Measurements from ENCODE around the gene JCHAIN.
"Not testable (repeated sequence)": the region's sequence is repeated elsewhere in the genome, so short reads cannot be mapped to it uniquely, and the experiment has no call there.

The JCHAIN gene

DNA sequence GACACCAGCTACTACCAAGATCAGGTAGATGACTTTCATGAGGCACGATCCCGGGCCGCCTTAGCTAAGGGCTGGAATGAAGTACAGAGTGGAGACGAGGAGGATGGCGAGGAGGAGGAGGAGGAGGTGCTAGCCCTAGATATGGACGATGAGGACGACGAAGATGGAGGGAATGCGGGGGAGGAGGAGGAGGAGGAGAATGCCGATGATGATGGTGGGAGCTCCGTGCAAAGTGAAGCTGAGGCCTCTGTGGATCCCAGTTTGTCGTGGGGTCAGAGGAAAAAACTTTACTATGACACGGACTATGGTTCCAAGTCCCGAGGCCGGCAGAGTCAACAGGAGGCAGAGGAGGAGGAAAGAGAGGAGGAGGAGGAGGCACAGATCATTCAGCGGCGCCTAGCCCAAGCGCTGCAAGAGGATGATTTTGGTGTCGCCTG is 22.5 kb upstream of the JCHAIN start:
- DNase-seq (ENCODE audit: low read depth, low spot score): no peak

DNA sequence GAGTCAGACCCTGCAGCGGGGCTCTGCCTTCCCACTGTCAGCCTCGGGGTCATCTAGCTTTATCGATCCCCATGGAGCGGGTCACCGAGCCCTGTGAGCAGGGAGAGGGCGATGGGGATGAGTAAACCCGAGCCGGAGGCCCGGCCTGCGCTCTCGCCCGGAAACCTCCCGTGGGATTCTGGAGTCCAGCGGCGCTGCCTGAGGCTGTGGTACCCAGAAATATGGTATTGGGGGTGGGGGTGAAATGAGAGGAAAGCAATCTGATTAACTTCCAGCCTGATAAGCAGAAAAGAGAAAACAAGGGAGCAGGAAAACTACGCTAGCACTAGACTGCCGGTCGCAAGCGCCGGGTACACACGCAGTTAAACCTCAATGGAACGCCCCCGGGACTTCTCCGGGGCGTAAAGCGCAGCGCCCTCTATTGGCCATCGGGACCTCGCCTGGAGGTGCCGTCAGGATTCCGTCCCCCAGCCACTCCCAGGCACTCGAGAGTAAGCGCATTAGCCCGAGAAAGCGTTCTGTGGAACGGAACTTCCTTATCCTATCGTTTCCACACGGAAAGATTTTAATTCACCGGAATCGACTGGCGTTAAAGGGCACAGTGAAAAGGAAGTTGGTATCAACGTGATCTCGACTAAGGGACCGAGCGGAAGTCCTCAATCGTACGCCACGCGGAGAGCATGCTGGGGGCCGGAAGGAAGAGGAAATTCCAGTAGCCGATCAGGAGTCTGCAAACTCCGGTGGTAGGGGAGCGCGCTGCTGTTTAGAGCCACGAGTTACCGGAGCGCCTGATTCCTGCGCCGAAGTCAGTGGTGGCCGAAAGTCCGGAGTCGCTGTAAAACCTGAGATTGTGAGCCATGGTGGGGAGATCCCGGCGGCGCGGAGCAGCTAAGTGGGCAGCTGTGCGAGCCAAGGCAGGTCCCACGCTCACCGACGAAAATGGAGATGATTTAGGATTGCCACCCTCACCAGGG is 21.8 kb upstream of the JCHAIN start, which contains the start of gene UTP3:
UTP3 (plus strand) TSS at position 712 of the 974 bp plus-strand sequence; CDS start at position 858, 146 bp downstream.
- DNase-seq (ENCODE audit: low read depth, low spot score): peak; percentile 84

GRCh38 chr4:70687392-70687791 is 21.1 kb upstream of the JCHAIN start:
- DNase-seq (ENCODE audit: low read depth, low spot score): no peak

- not testable (repeated sequence) for DNase-seq (ENCODE audit: low read depth, low spot score)
Measured at GRCh38 chr4:70682142-70682541, 15.8 kb upstream of the JCHAIN start.

DNA sequence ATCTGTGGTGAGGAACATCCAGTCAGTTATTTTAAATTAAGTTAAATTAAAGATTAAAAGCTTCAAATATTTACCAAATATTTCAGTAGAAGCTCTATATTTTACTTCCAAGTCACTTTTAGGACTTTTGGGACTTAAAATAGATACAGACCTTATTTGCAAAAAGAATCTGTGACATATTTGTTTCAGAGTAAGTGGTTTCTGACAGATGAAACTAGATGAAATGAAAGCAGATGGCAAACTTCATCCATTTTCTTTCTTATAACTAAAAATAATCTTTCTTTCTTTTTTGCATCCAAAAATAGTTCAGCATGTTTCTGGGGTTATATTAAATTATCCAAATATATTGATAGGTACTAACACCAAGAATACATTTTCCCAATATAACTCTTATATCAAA is 15.4 kb upstream of the JCHAIN start:
- DNase-seq (ENCODE audit: low read depth, low spot score): no peak

GRCh38 chr4:70680934-70681333 is 14.6 kb upstream of the JCHAIN start:
- DNase-seq (ENCODE audit: low read depth, low spot score): no peak

- no peak for DNase-seq (ENCODE audit: low read depth, low spot score)
Measured at GRCh38 chr4:70678383-70678999, 12.2 kb upstream of the JCHAIN start.

GRCh38 chr4:70676554-70677090 is 10.3 kb upstream of the JCHAIN start:
- DNase-seq (ENCODE audit: low read depth, low spot score): no peak

GRCh38 chr4:70674731-70675130 is 8.4 kb upstream of the JCHAIN start:
- no peak for DNase-seq (ENCODE audit: low read depth, low spot score)

DNA sequence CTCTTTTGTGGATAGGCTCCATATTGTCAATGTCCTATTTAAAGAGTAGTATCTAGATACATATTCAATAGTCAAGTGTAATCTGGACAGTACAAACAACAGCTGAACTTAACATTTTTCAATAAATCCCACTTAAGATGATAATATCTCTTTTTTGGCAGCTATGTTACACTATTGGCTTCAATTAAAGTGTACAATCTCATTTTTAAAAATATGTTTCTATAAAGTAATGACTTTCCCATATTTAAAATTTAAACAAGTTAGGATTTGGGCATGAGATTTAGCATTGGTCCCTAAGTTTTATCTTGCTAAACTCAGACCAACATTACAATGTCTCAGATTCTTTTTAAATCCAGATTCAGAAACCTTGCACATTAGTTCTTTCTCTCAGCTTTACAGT is 7.9 kb upstream of the JCHAIN start:
- no peak for DNase-seq (ENCODE audit: low read depth, low spot score)

- DNase-seq (ENCODE audit: low read depth, low spot score): no peak
Measured at GRCh38 chr4:70671091-70671490, 4.8 kb upstream of the JCHAIN start.

DNA sequence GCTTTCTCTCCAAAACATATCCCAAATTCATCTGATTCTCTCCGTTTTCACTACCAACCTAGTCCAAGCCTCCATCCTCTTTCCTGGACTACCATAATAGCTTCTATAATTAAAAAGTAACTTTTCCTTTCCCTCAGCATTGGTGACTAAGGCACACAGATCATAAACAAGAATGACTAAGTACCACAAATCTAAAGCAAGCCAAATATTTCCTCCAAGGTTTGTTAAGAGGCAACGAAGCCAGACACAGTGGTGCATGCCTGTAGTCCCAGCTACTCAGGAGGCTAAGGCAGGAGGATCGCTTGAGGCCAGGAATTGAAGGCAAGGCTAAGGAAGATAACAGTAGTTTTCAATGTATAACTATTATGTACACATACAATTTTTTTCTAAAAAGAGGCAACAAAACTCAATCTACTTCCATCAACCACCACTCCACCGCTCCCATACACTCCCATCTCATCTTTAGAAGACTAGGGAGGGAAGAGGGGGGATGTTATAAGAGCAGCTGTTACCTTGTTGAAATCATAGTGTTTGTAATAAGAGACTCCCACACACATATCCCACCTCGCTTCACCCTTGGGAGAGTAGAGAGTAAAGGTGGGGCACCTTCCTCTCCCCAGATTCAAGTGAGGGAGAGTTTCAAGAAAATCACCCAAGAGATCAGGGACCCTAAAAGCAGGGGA is 4.2 kb upstream of the JCHAIN start:
- no peak for DNase-seq (ENCODE audit: low read depth, low spot score)

- DNase-seq (ENCODE audit: low read depth, low spot score): no peak
Measured at GRCh38 chr4:70667740-70668535, 1.6 kb upstream of the JCHAIN start.

- not testable (repeated sequence) for DNase-seq (ENCODE audit: low read depth, low spot score)
Measured at GRCh38 chr4:70661309-70661922, 4.9 kb downstream of the JCHAIN start.

GRCh38 chr4:70660106-70660505 is 6.2 kb downstream of the JCHAIN start:
- no peak for DNase-seq (ENCODE audit: low read depth, low spot score)

GRCh38 chr4:70658418-70658817 is 7.9 kb downstream of the JCHAIN start:
- no peak for DNase-seq (ENCODE audit: low read depth, low spot score)

- no peak for DNase-seq (ENCODE audit: low read depth, low spot score)
Measured at GRCh38 chr4:70657326-70657725, 9.0 kb downstream of the JCHAIN start.

DNA sequence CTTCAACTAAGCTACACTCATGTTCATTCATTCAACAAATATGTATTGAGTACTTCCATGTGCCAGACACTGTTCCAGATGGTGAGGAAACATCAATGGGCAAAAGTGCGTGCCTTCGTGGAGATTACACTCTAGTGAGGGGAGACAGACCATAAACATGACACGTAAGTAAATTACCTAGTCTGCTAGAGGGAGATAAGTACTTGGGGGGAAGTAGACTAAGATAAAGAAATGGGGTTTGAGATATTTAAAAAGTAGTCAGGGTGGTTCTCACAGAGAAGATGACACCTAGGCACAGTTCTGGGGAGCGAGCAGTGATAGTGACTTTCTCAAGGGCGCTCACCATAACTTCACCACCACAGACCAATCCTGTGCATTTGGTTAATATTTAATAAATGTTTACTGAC is 11.7 kb downstream of the JCHAIN start:
- DNase-seq (ENCODE audit: low read depth, low spot score): no peak

DNA sequence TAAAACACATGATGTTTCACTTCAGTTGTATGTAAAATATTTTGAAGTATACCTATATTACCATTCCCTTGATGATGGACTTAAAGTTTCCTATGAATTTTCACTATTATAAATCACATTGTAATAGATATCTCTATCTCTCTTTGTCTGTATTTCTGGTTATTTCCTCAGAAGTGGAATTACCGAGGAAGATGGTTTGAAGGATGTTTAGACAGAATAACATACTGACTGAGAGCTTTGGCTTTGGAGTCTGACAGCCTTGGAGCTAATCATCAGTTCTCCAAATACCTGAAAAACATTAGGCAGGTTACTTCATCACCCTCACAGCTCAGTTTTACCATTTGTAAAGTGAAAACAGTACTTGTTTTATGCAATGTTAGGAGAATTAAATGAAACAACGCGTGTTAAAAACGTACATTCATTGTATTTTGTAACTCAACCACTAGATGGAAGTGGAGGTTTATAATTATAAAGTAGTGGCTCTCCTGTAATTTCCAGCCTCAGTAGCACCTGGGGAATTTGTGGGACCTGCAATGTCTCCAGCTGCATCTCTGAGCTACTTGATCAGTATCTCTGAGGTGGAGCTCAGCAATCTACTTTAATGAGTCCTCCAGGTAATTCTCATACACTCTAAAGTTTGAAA is 14.3 kb downstream of the JCHAIN start:
- no peak for DNase-seq (ENCODE audit: low read depth, low spot score)

DNA sequence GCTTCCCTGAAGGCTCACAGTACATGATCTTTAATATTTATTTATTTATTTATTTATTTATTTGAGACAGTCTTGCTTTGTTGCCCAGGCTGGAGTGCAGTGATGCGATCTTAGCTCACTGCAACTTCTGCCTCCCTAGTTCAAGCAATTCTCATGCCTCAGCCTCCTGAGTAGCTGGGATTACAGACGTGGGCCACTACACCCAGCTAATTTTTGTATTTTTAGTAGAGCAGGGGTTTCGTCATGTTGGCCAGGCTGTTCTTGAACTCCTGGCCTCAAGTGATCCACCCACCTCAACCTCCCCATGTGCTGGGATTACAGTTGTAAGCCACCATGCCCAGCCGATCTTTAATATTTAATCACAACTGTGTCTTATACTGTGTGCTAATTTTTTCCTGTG is 15.6 kb downstream of the JCHAIN start:
- not testable (repeated sequence) for DNase-seq (ENCODE audit: low read depth, low spot score)
